K562 (cell line): Measurements from ENCODE around the gene LDLRAD3.

Source experiments
- CTCF ChIP-seq, 3 experiments: IDR thresholded peaks in 2 of 3; conservative IDR thresholded peaks in 1 of 3; 2 replicates each; pipeline ENCODE4 v1.5.1; 2011 to 2012; ENCODE audit warnings: low read length in 3 of 3, mild to moderate bottlenecking in 3 of 3, control low read depth in 2 of 3, improper control_type of control experiment in 1 of 3, inconsistent platforms in 1 of 3, low read depth in 1 of 3, mixed read lengths in 1 of 3, moderate library complexity in 1 of 3; ENCODE audit not compliant: insufficient read depth in 2 of 3
- FUS ChIP-seq: fragments of 200-400 bp; formaldehyde crosslinking; optimal IDR thresholded peaks from 2 replicates; pipeline ENCODE3; 2017; ENCODE audit warnings: low read depth, low read length
- JUN ChIP-seq, 2 experiments: sonication (generic) in 1 of 2; formaldehyde crosslinking in 1 of 2; IDR thresholded peaks; 2 replicates each; pipeline versions ENCODE4 v1.6.1 to v1.8.0; 2012 to 2022; ENCODE audit warnings: borderline replicate concordance in 2 of 2, mild to moderate bottlenecking in 2 of 2, improper control_type of control experiment in 1 of 2, low read depth in 1 of 2, low read length in 1 of 2, missing genetic modification reagents in 1 of 2
- TAF1 ChIP-seq: IDR thresholded peaks from 2 replicates; pipeline ENCODE4 v1.6.1; 2011; ENCODE audit warnings: mild to moderate bottlenecking, low read length, moderate library complexity; ENCODE audit not compliant: insufficient read depth, control insufficient read depth, severe bottlenecking; ENCODE audit errors: extremely low read depth
- ZNF398 ChIP-seq: fragments of 250-450 bp; sonication (Bioruptor Pico); IDR thresholded peaks from 2 replicates; pipeline ENCODE4 v1.8.0; 2021; ENCODE audit warnings: moderate library complexity, mild to moderate bottlenecking, inconsistent platforms

- TF ChIP-seq FUS (no peak), TAF1 (no peak), JUN (IDR thresholded peaks at IDR 0.05; ENCODE audit: borderline replicate concordance, low read depth, low read length) (no peak), JUN (CRISPR knock-in tag; IDR thresholded peaks at IDR 0.05; ENCODE audit: borderline replicate concordance) (no peak), CTCF (IDR thresholded peaks at IDR 0.05 in 2 of 3, conservative IDR thresholded peaks at IDR 0.05 in 1 of 3; ENCODE audit: insufficient read depth in 2 of 3, low read depth in 1 of 3, low read length in 3 of 3) (no peak), ZNF398 (no peak)
Measured at GRCh38 chr11:36240173-36240572, 296.3 kb downstream of the LDLRAD3 start.
